ENCODE results near the gene RSRC1.

RSRC1 gene

GRCh38 chr3:158402590-158402989 is 292.7 kb downstream of the RSRC1 start:
- Histone ChIP-seq H3K4ac (ENCODE audit: low read depth, low read length) (no peak overlapping the region), H3K23ac (ENCODE audit: low read length) (no peak overlapping the region), H2BK5ac (ENCODE audit: low read depth, low read length, poor library complexity) (no peak overlapping the region), H2AFZ (ENCODE audit: insufficient read depth, low read length, poor library complexity) (no peak overlapping the region), H2BK120ac (ENCODE audit: insufficient read depth, low read length, poor library complexity) (no peak overlapping the region), H3K79me1 (ENCODE audit: low read length) (no peaks in the 10 kb centered on the region), H3K27me3 (ENCODE audit: insufficient read depth, low read length) (no peaks in the 10 kb centered on the region), H3K18ac (ENCODE audit: low read length) (no peak overlapping the region), H3K4me2 (ENCODE audit: low read length) (no peak overlapping the region), H3K14ac (ENCODE audit: low read length) (no peak overlapping the region), H2AK5ac (ENCODE audit: low read length) (no peak overlapping the region), H3K9ac (ENCODE audit: low read length) (no peak overlapping the region), H2BK12ac (ENCODE audit: low read length) (no peak overlapping the region), H3K4me1 (ENCODE audit: control insufficient read depth in 1 of 2, insufficient read depth in 2 of 2, low read length in 2 of 2) (no peaks in the 10 kb centered on the region), H3K4me3 (ENCODE audit: low read depth, low read length) (no peak overlapping the region), H4K12ac (ENCODE audit: low read depth, low read length) (no peak overlapping the region), H3K9me3 (ENCODE audit: insufficient read depth, low read depth, low read length) (no peaks in the 10 kb centered on the region), H3K36me3 (ENCODE audit: control insufficient read depth in 1 of 2, insufficient read depth in 2 of 2, low read length in 2 of 2) (no peaks in the 10 kb centered on the region), H3K27ac (ENCODE audit: low read depth, low read length) (no peak overlapping the region), H3K79me2 (ENCODE audit: control insufficient read depth, insufficient read depth, low read length, poor library complexity) (no peaks in the 10 kb centered on the region), H4K8ac (ENCODE audit: low read depth, low read length) (no peak overlapping the region), H4K91ac (ENCODE audit: low read depth, low read length) (no peak overlapping the region)
- DNase-seq: no peak

- Histone ChIP-seq H3K14ac (ENCODE audit: low read length) (no peak overlapping the region), H3K4me1 (ENCODE audit: control insufficient read depth in 1 of 2, insufficient read depth in 2 of 2, low read length in 2 of 2) (no peaks in the 10 kb centered on the region), H3K18ac (ENCODE audit: low read length) (no peak overlapping the region), H4K8ac (ENCODE audit: low read depth, low read length) (no peak overlapping the region), H2BK120ac (ENCODE audit: insufficient read depth, low read length, poor library complexity) (no peak overlapping the region), H3K79me2 (ENCODE audit: control insufficient read depth, insufficient read depth, low read length, poor library complexity) (no peaks in the 10 kb centered on the region), H2AK5ac (ENCODE audit: low read length) (no peak overlapping the region), H3K9ac (ENCODE audit: low read length) (no peak overlapping the region), H3K9me3 (ENCODE audit: insufficient read depth, low read depth, low read length) (no peaks in the 10 kb centered on the region), H3K4ac (ENCODE audit: low read depth, low read length) (no peak overlapping the region), H2BK5ac (ENCODE audit: low read depth, low read length, poor library complexity) (no peak overlapping the region), H3K36me3 (ENCODE audit: control insufficient read depth in 1 of 2, insufficient read depth in 2 of 2, low read length in 2 of 2) (no peaks in the 10 kb centered on the region), H3K27me3 (ENCODE audit: insufficient read depth, low read length) (no peaks in the 10 kb centered on the region), H2BK12ac (ENCODE audit: low read length) (no peak overlapping the region), H3K79me1 (ENCODE audit: low read length) (no peaks in the 10 kb centered on the region), H2AFZ (ENCODE audit: insufficient read depth, low read length, poor library complexity) (no peak overlapping the region), H3K27ac (ENCODE audit: low read depth, low read length) (no peak overlapping the region), H4K12ac (ENCODE audit: low read depth, low read length) (no peak overlapping the region), H3K23ac (ENCODE audit: low read length) (no peak overlapping the region), H4K91ac (ENCODE audit: low read depth, low read length) (no peak overlapping the region), H3K4me3 (ENCODE audit: low read depth, low read length) (no peak overlapping the region), H3K4me2 (ENCODE audit: low read length) (no peak overlapping the region)
- no peak for DNase-seq
- no CpG with 5 or more reads among the region's 1 CpG for WGBS (ENCODE audit: extremely low coverage, insufficient coverage, insufficient read length)
Observed at GRCh38 chr3:158403013-158403412, 293.1 kb downstream of the RSRC1 start.

DNA sequence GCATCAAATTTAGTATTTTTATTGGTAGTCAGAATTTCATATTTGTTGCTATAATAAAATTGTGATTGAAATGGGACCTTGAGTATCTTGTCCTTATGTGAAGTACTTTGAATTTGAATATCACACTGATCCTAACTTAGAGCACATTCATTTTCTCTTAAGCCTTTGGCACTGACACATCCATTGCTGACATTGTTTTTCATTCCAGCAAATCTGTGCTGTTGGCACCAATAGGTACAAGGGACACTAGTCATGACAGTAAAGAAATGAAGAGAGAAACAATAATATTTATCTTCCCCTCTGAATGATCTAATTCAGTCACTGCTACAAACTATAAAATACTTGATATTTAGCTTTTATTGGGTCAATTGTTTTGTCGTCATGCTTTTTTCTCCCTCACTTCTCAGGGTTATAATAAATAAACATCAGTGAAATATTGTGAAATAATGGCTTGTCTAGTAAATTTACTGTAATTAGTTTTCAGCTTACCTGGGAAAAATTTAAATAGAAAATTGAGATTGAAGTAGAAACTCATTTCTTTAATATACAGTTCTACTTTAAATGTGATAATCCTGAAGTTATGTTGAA is 294.3 kb downstream of the RSRC1 start:
- Histone ChIP-seq H3K27ac (ENCODE audit: low read depth, low read length) (no peak overlapping the region), H3K4ac (ENCODE audit: low read depth, low read length) (no peak overlapping the region), H3K23ac (ENCODE audit: low read length) (no peak overlapping the region), H2BK120ac (ENCODE audit: insufficient read depth, low read length, poor library complexity) (no peak overlapping the region), H4K8ac (ENCODE audit: low read depth, low read length) (no peak overlapping the region), H4K12ac (ENCODE audit: low read depth, low read length) (no peak overlapping the region), H3K14ac (ENCODE audit: low read length) (no peak overlapping the region), H3K4me3 (ENCODE audit: low read depth, low read length) (no peak overlapping the region), H2AFZ (ENCODE audit: insufficient read depth, low read length, poor library complexity) (no peak overlapping the region), H3K79me1 (ENCODE audit: low read length) (no peaks in the 10 kb centered on the region), H3K4me2 (ENCODE audit: low read length) (no peak overlapping the region), H3K36me3 (ENCODE audit: control insufficient read depth in 1 of 2, insufficient read depth in 2 of 2, low read length in 2 of 2) (no peaks in the 10 kb centered on the region), H3K9ac (ENCODE audit: low read length) (no peak overlapping the region), H3K18ac (ENCODE audit: low read length) (no peak overlapping the region), H2BK5ac (ENCODE audit: low read depth, low read length, poor library complexity) (no peak overlapping the region), H3K9me3 (ENCODE audit: insufficient read depth, low read depth, low read length) (no peaks in the 10 kb centered on the region), H3K4me1 (ENCODE audit: control insufficient read depth in 1 of 2, insufficient read depth in 2 of 2, low read length in 2 of 2) (no peaks in the 10 kb centered on the region), H3K79me2 (ENCODE audit: control insufficient read depth, insufficient read depth, low read length, poor library complexity) (no peaks in the 10 kb centered on the region), H2AK5ac (ENCODE audit: low read length) (no peak overlapping the region), H2BK12ac (ENCODE audit: low read length) (no peak overlapping the region), H3K27me3 (ENCODE audit: insufficient read depth, low read length) (no peaks in the 10 kb centered on the region), H4K91ac (ENCODE audit: low read depth, low read length) (no peak overlapping the region)
- no peak for DNase-seq
- no CpG with 5 or more reads among the region's 1 CpG for WGBS (ENCODE audit: extremely low coverage, insufficient coverage, insufficient read length)

GRCh38 chr3:158405507-158405906 is 295.6 kb downstream of the RSRC1 start:
- no peak overlapping the region for H3K23ac ChIP-seq (ENCODE audit: low read length)
- no peak for DNase-seq
- no peak overlapping the region for H3K4me2 ChIP-seq (ENCODE audit: low read length)
- H3K4ac ChIP-seq (ENCODE audit: low read depth, low read length): no peak overlapping the region
- no peak overlapping the region for H2AFZ ChIP-seq (ENCODE audit: insufficient read depth, low read length, poor library complexity)
- no peak overlapping the region for H4K8ac ChIP-seq (ENCODE audit: low read depth, low read length)
- no peaks in the 10 kb centered on the region for H3K4me1 ChIP-seq (ENCODE audit: control insufficient read depth in 1 of 2, insufficient read depth in 2 of 2, low read length in 2 of 2)
- WGBS (ENCODE audit: extremely low coverage, insufficient coverage, insufficient read length): no CpG with 5 or more reads among the region's 2 CpGs
- no peak overlapping the region for H2BK5ac ChIP-seq (ENCODE audit: low read depth, low read length, poor library complexity)
- H3K36me3 ChIP-seq (ENCODE audit: control insufficient read depth in 1 of 2, insufficient read depth in 2 of 2, low read length in 2 of 2): no peaks in the 10 kb centered on the region
- H3K27me3 ChIP-seq (ENCODE audit: insufficient read depth, low read length): no peaks in the 10 kb centered on the region
- no peak overlapping the region for H3K4me3 ChIP-seq (ENCODE audit: low read depth, low read length)
- no peak overlapping the region for H3K27ac ChIP-seq (ENCODE audit: low read depth, low read length)
- H3K18ac ChIP-seq (ENCODE audit: low read length): no peak overlapping the region
- no peak overlapping the region for H4K12ac ChIP-seq (ENCODE audit: low read depth, low read length)
- no peak overlapping the region for H3K9ac ChIP-seq (ENCODE audit: low read length)
- H3K79me1 ChIP-seq (ENCODE audit: low read length): no peaks in the 10 kb centered on the region
- no peaks in the 10 kb centered on the region for H3K9me3 ChIP-seq (ENCODE audit: insufficient read depth, low read depth, low read length)
- H3K14ac ChIP-seq (ENCODE audit: low read length): no peak overlapping the region
- H2BK120ac ChIP-seq (ENCODE audit: insufficient read depth, low read length, poor library complexity): no peak overlapping the region
- no peak overlapping the region for H2BK12ac ChIP-seq (ENCODE audit: low read length)
- H4K91ac ChIP-seq (ENCODE audit: low read depth, low read length): no peak overlapping the region
- no peak overlapping the region for H2AK5ac ChIP-seq (ENCODE audit: low read length)
- H3K79me2 ChIP-seq (ENCODE audit: control insufficient read depth, insufficient read depth, low read length, poor library complexity): no peaks in the 10 kb centered on the region

All from trophoblast cell (in vitro differentiated cells and primary cell).